Testis (tissue), 3 donors: ENCODE measurements around the gene SFRP4. TPM values are rescaled to one million over a fixed set of nuclear protein-coding genes. Genes with fewer than 3 reads are reported as not detected.

Source experiments
- DNase-seq: peaks from one replicate; pipeline ENCODE4 v3.0.0-alpha.2; 2019
- H3K27ac ChIP-seq, 2 donors: fragments of 200-600 bp; sonication (generic); one replicate each; pipeline ENCODE4 v1.5.1; 2019
- H3K27me3 ChIP-seq: fragments of 200-600 bp; sonication (generic); one replicate; pipeline ENCODE4 v1.5.1; 2019
- H3K36me3 ChIP-seq: fragments of 200-600 bp; sonication (generic); one replicate; pipeline ENCODE4 v1.5.1; 2017; ENCODE audit warnings: low read depth; ENCODE audit errors: missing control alignments
- H3K4me1 ChIP-seq: fragments of 200-600 bp; sonication (generic); one replicate; pipeline ENCODE4 v1.5.1; 2019
- H3K4me3 ChIP-seq, 2 donors: fragments of 200-600 bp; sonication (generic); one replicate each; pipeline ENCODE4 v1.5.1; 2017 to 2019
- H3K9me3 ChIP-seq: fragments of 200-600 bp; sonication (generic); one replicate; pipeline ENCODE4 v1.5.1; 2017
- POLR2A ChIP-seq: fragments of 450-650 bp; IDR thresholded peaks from one replicate; pipeline ENCODE4 v1.6.1; 2017; ENCODE audit warnings: antibody characterized with exemption, mild to moderate bottlenecking, moderate library complexity
- WGBS, 2 donors: methylation state at CpG; one replicate each; pipeline ENCODE4 v1.1.5; 2018; 5-methylcytosine and 5-hydroxymethylcytosine counted together
- intact Hi-C: fragments of 100-400 bp; cut with DNase I; formaldehyde crosslinking; loops from one replicate; pipeline ENCODE4 v1.15.1; 2023; ENCODE audit warnings: low total_unique reads
- polyA plus RNA-seq: library from polyadenylated mRNA; stranded (reverse); fragments of 350-450 nt; fragmentation: Illumina TruSeq; extraction: RNeasy Lipid Tissue Mini Kit (QIAGEN cat#74804); gene quantifications from one replicate; pipeline ENCODE4 v1.2.3, GENCODE V29; 2014; ENCODE audit warnings: low read depth, low replicate concordance; ENCODE audit not compliant: insufficient read depth
- total RNA-seq, 2 donors: library from RNA; depleted of rRNA; stranded (reverse); fragments of >200 nt; gene quantifications; one replicate each; pipeline ENCODE4 v1.2.3, GENCODE V29; 2016
- TF ChIP-seq, protein P1 (sequence below), 3 experiments: fragments of 450-650 bp in 2 of 3; fragments of 200-600 bp in 1 of 3; sonication (generic) in 1 of 3; IDR thresholded peaks; one replicate each; pipeline ENCODE4 v1.5.1; 2016 to 2019; ENCODE audit warnings: antibody characterized with exemption in 3 of 3, mild to moderate bottlenecking in 2 of 3, moderate library complexity in 1 of 3

The SFRP4 gene
- total and polyA plus RNA-seq, 3 donors from 2014 or later = 9.0 to 48.0 (median 18.5) TPM

- 37 to 48% methylated on average over 4 of the region's 4 CpGs for WGBS, 2 donors
- DNase-seq = no peak
- H3K4me1 ChIP-seq = peaks cover 3% of the 10 kb centered on the region
These were observed 5.3 kb upstream of the SFRP4 start for GRCh38 chr7:37921876-37922275.

DNA sequence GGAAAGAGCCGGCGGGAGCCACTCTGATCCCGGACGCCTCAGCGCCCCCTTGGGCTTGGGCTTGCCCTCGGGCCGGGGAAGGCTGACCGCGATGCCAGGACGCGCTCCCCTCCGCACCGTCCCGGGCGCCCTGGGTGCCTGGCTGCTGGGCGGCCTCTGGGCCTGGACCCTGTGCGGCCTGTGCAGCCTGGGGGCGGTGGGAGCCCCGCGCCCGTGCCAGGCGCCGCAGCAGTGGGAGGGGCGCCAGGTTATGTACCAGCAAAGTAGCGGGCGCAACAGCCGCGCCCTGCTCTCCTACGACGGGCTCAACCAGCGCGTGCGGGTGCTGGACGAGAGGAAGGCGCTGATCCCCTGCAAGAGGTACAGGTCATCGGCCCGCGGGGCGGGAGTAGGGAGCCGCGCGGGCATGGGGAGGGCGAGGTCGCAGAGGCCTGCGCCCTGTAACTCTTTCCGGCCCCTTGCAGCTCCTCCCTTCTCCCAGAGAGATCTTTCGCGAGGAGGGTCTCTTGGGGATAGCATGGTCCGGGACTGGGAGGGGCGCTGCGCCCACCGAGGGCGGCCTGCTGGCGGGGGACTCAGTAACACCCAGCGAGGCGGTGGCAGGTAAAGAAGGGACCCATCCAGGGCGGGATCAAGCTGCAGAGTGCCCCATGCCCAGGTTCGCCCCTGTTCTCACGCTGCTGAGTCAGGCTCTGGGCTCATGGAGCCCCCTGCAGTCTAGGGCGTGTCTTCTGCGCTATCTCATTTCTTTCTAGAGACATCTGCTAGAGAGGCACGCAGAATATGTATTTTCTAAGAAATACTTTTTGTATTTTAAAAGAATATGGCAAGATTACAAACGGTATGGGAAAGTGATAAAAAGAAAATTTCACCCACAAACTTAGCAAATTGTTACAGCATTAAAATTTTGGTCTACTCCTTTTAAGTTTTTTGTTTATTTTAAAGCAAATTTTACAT is 4.5 kb upstream of the SFRP4 start:
- no peak for TF ChIP-seq POLR2A
- TF ChIP-seq, protein P1, sequence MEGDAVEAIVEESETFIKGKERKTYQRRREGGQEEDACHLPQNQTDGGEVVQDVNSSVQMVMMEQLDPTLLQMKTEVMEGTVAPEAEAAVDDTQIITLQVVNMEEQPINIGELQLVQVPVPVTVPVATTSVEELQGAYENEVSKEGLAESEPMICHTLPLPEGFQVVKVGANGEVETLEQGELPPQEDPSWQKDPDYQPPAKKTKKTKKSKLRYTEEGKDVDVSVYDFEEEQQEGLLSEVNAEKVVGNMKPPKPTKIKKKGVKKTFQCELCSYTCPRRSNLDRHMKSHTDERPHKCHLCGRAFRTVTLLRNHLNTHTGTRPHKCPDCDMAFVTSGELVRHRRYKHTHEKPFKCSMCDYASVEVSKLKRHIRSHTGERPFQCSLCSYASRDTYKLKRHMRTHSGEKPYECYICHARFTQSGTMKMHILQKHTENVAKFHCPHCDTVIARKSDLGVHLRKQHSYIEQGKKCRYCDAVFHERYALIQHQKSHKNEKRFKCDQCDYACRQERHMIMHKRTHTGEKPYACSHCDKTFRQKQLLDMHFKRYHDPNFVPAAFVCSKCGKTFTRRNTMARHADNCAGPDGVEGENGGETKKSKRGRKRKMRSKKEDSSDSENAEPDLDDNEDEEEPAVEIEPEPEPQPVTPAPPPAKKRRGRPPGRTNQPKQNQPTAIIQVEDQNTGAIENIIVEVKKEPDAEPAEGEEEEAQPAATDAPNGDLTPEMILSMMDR (IDR thresholded peaks at IDR 0.05) = no peak
- no peaks in the 10 kb centered on the region for H3K4me1 ChIP-seq
- no peaks in the 10 kb centered on the region for H3K36me3 ChIP-seq
- peak overlapping the region; percentile 86 to 91 for H3K27ac ChIP-seq
- H3K4me3 ChIP-seq = peak overlapping the region; percentile 80 to 88
- WGBS, 2 donors = 0 to 1% methylated on average over 28 to 43 of the region's 63 CpGs
- peak; percentile 79 for DNase-seq
- intact Hi-C loops = no loop called here
- no peaks in the 10 kb centered on the region for H3K27me3 ChIP-seq
- no peaks in the 10 kb centered on the region for H3K9me3 ChIP-seq

More at GRCh38 chr7:37921876-37922275, 5.3 kb upstream of the SFRP4 start:
- Histone ChIP-seq H3K9me3 (no peaks in the 10 kb centered on the region), H3K36me3 (no peaks in the 10 kb centered on the region), H3K27ac (peak overlapping the region in 1 of 2 donors; percentile 91), H3K4me3 (no peak overlapping the region), H3K27me3 (no peaks in the 10 kb centered on the region)
- intact Hi-C loops = no loop called here
- TF ChIP-seq, protein P1 (IDR thresholded peaks at IDR 0.05) = no peak
- no peak for TF ChIP-seq POLR2A

- 12 to 18% methylated on average over 7 to 20 of the region's 22 CpGs for WGBS, 2 donors
- intact Hi-C loops = no loop called here
- H3K36me3 ChIP-seq = no peaks in the 10 kb centered on the region
- DNase-seq = peak; percentile 79
- no peaks in the 10 kb centered on the region for H3K4me1 ChIP-seq
- H3K9me3 ChIP-seq = no peaks in the 10 kb centered on the region
- H3K4me3 ChIP-seq = peak within 1 kb of the TSS; percentile 80 to 88
- peak within 1 kb of the TSS; percentile 86 to 91 for H3K27ac ChIP-seq
- TF ChIP-seq, protein P1 (IDR thresholded peaks at IDR 0.05) = peak in 1 of 3 experiments; percentile 23
- no peak for TF ChIP-seq POLR2A
- H3K27me3 ChIP-seq = no peaks in the 10 kb centered on the region
These were observed 3.8 kb upstream of the SFRP4 start, which contains the start of gene EPDR1 for GRCh38 chr7:37920305-37920848. Gene EPDR1 (plus strand): TSS chr7:37920640. CDS start chr7:37920940, 300 bp downstream.

- no peaks in the 10 kb centered on the region for H3K36me3 ChIP-seq
- no peaks in the 10 kb centered on the region for H3K27me3 ChIP-seq
- WGBS, 2 donors = 52 to 63% methylated on average over 4 of the region's 4 CpGs
- TF ChIP-seq, protein P1 (IDR thresholded peaks at IDR 0.05) = no peak
- TF ChIP-seq POLR2A = no peak
- no peak overlapping the region for H3K27ac ChIP-seq
- H3K4me1 ChIP-seq = no peaks in the 10 kb centered on the region
- no peak for DNase-seq
- no peak overlapping the region for H3K4me3 ChIP-seq
- H3K9me3 ChIP-seq = no peaks in the 10 kb centered on the region
- intact Hi-C loops = no loop called here
These were observed 1.9 kb upstream of the SFRP4 start for GRCh38 chr7:37918526-37918925.
